Measurements from ENCODE around the gene CACNA2D1. TPM values are rescaled to one million over a fixed set of nuclear protein-coding genes. Genes with fewer than 3 reads are reported as not detected.

Gene CACNA2D1
- total and polyA plus RNA-seq, 9 of the 15 experiments (the other 6 are each of a cell fraction or from before 2014, with no cell fraction given): 0.49 TPM; not detected in 8

- no peaks in the 10 kb centered on the region for H3K79me2 ChIP-seq (ENCODE audit: control insufficient read depth, insufficient read depth, low read length)
- no peak overlapping the region for H2AFZ ChIP-seq (ENCODE audit: low read depth, low read length)
- no peak for ATAC-seq
- H3K9me1 ChIP-seq (ENCODE audit: control insufficient read depth, insufficient read depth, low read length): no peaks in the 10 kb centered on the region
- ChIA-PET CTCF (ENCODE audit: low intra/inter-chr PET ratio) (no interaction called here), POLR2A (no interaction called here)
- no peak for DNase-seq (ENCODE audit: extremely low read depth in 1 of 4, low spot score in 3 of 4)
- H3K27me3 ChIP-seq (ENCODE audit: control insufficient read depth in 2 of 2, insufficient read depth in 2 of 2, low read length in 2 of 2): no peaks in the 10 kb centered on the region
- intact Hi-C loops (cut with micrococcal nuclease) (no loop called here), in situ Hi-C loops (cut with MboI) (no loop called here)
- TF ChIP-seq, protein P1, sequence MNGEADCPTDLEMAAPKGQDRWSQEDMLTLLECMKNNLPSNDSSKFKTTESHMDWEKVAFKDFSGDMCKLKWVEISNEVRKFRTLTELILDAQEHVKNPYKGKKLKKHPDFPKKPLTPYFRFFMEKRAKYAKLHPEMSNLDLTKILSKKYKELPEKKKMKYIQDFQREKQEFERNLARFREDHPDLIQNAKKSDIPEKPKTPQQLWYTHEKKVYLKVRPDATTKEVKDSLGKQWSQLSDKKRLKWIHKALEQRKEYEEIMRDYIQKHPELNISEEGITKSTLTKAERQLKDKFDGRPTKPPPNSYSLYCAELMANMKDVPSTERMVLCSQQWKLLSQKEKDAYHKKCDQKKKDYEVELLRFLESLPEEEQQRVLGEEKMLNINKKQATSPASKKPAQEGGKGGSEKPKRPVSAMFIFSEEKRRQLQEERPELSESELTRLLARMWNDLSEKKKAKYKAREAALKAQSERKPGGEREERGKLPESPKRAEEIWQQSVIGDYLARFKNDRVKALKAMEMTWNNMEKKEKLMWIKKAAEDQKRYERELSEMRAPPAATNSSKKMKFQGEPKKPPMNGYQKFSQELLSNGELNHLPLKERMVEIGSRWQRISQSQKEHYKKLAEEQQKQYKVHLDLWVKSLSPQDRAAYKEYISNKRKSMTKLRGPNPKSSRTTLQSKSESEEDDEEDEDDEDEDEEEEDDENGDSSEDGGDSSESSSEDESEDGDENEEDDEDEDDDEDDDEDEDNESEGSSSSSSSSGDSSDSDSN (IDR thresholded peaks at IDR 0.05; ENCODE audit: borderline replicate concordance in 1 of 2, low read depth in 2 of 2, low read length in 2 of 2): no peak
- TF ChIP-seq ZNF561 (CRISPR knock-in tag; conservative IDR thresholded peaks at IDR 0.05) (no peak), ZNF445 (CRISPR knock-in tag; IDR thresholded peaks at IDR 0.05; ENCODE audit: low read depth) (no peak), ZNF140 (CRISPR knock-in tag; IDR thresholded peaks at IDR 0.05) (no peak), E2F1 (CRISPR knock-in tag; IDR thresholded peaks at IDR 0.05) (no peak), ZNF778 (CRISPR knock-in tag; IDR thresholded peaks at IDR 0.05) (no peak), NR4A1 (CRISPR knock-in tag; IDR thresholded peaks at IDR 0.05) (no peak), NR4A1 (tag; IDR thresholded peaks at IDR 0.05) (no peak)
- TF ChIP-seq, protein P2, sequence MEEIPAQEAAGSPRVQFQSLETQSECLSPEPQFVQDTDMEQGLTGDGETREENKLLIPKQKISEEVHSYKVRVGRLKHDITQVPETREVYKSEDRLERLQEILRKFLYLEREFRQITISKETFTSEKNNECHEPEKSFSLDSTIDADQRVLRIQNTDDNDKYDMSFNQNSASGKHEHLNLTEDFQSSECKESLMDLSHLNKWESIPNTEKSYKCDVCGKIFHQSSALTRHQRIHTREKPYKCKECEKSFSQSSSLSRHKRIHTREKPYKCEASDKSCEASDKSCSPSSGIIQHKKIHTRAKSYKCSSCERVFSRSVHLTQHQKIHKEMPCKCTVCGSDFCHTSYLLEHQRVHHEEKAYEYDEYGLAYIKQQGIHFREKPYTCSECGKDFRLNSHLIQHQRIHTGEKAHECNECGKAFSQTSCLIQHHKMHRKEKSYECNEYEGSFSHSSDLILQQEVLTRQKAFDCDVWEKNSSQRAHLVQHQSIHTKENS (CRISPR knock-in tag; IDR thresholded peaks at IDR 0.05): no peak
- no peaks in the 10 kb centered on the region for H4K20me1 ChIP-seq (replicated peaks; ENCODE audit: control insufficient read depth, insufficient read depth, low read length)
- no peak overlapping the region for H3K4me3 ChIP-seq
- no peak overlapping the region for H3K4me2 ChIP-seq (ENCODE audit: insufficient read depth, low read length)
- no peak overlapping the region for H3K9ac ChIP-seq (ENCODE audit: insufficient read depth in 1 of 2, low read depth in 2 of 2, low read length in 2 of 2)
- H3K4me1 ChIP-seq (replicated peaks in 1 of 2; ENCODE audit: control insufficient read depth in 2 of 2, insufficient read depth in 2 of 2, low read length in 2 of 2): no peaks in the 10 kb centered on the region
- FAIRE-seq: no peak
- WGBS (ENCODE audit: insufficient coverage, low coverage, missing lambda C conversion rate): 1% methylated on average over 4 of the region's 4 CpGs
- H3K9me3 ChIP-seq (replicated peaks; ENCODE audit: control insufficient read depth, insufficient read depth, low read depth, low read length): no peaks in the 10 kb centered on the region; the same call in 1 of the 2 replicates
- no peak overlapping the region for H3K27ac ChIP-seq (ENCODE audit: extremely low read depth, low read depth, low read length)
- BruUV-seq (replicated peaks): no TSS peak
- H3K36me3 ChIP-seq (ENCODE audit: control insufficient read depth, insufficient read depth, low read length): no peaks in the 10 kb centered on the region
These were observed 431.1 kb downstream of the CACNA2D1 start for GRCh38 chr7:82012453-82012852.

All from K562 (cell line).